ENCODE results near the gene UBXN2A.
"Not testable (repeated sequence)": the region's sequence is repeated elsewhere in the genome, so short reads cannot be mapped to it uniquely, and the experiment has no call there.

Gene UBXN2A

DNA sequence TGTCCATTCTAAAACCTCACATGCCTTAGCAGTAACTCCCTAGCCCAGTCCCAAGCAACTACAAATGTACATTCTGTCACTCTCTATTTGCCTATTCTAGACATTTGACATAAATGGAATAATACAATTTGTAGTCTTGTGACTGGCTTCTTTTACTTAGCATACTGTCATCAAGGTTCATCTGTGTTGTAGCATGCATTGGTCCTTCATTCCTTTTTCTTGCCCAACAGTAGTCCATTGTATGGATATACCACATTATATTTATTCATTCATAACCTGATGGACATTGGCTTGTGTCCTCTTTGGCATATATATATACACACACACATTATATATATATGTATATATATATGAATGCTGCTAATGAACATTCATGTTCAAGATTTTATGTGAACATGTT, 67.4 kb downstream of the UBXN2A start:
- no peak overlapping the region for H3K4me3 ChIP-seq (ENCODE audit: low read depth in 1 of 2, low read length in 2 of 2)
- peaks cover 16 to 24% of the 10 kb centered on the region in 2 donors for H3K27me3 ChIP-seq (ENCODE audit: control insufficient read depth in 1 of 2, insufficient read depth in 2 of 2, low read length in 2 of 2)

GRCh38 chr2:24008672-24009366, 68.6 kb downstream of the UBXN2A start:
- peaks cover 6% of the 10 kb centered on the region for H3K4me1 ChIP-seq (ENCODE audit: insufficient read depth, low read length)
- peaks cover 16 to 24% of the 10 kb centered on the region in 2 donors for H3K27me3 ChIP-seq (ENCODE audit: control insufficient read depth in 1 of 2, insufficient read depth in 2 of 2, low read length in 2 of 2)
- H3K9ac ChIP-seq (ENCODE audit: low read length) = no peak overlapping the region
- H3K36me3 ChIP-seq (ENCODE audit: insufficient read depth, low read length) = no peaks in the 10 kb centered on the region
- H3K4me3 ChIP-seq (ENCODE audit: low read depth in 1 of 2, low read length in 2 of 2) = no peak overlapping the region
- no peaks in the 10 kb centered on the region for H3K9me3 ChIP-seq (ENCODE audit: low read length)
- no peak overlapping the region for H3K27ac ChIP-seq (ENCODE audit: low read depth, low read length)

More for the DNA sequence above, 67.4 kb downstream of the UBXN2A start:
- H3K4me1 ChIP-seq (ENCODE audit: insufficient read depth, low read length) = peaks cover 6% of the 10 kb centered on the region
- H3K9ac ChIP-seq (ENCODE audit: low read length) = no peak overlapping the region
- H3K36me3 ChIP-seq (ENCODE audit: insufficient read depth, low read length) = no peaks in the 10 kb centered on the region
- H3K27ac ChIP-seq (ENCODE audit: low read depth, low read length) = no peak overlapping the region
- no peaks in the 10 kb centered on the region for H3K9me3 ChIP-seq (ENCODE audit: low read length)

- Histone ChIP-seq H3K4me3 (ENCODE audit: low read depth in 1 of 2, low read length in 2 of 2) (peak overlapping the region; percentile 18 to 45), H3K27ac (ENCODE audit: low read depth, low read length) (no peak overlapping the region), H3K9ac (ENCODE audit: low read length) (no peak overlapping the region), H3K36me3 (ENCODE audit: insufficient read depth, low read length) (no peaks in the 10 kb centered on the region), H3K27me3 (ENCODE audit: control insufficient read depth in 1 of 2, insufficient read depth in 2 of 2, low read length in 2 of 2) (peaks cover 16 to 24% of the 10 kb centered on the region in 2 donors), H3K4me1 (ENCODE audit: insufficient read depth, low read length) (peaks cover 6% of the 10 kb centered on the region), H3K9me3 (ENCODE audit: low read length) (no peaks in the 10 kb centered on the region)
These were observed 69.1 kb downstream of the UBXN2A start for GRCh38 chr2:24009367-24009679.

- H3K27ac ChIP-seq (ENCODE audit: low read depth, low read length) = no peak within 1 kb of the TSS
- peak within 1 kb of the TSS; percentile 18 to 45 for H3K4me3 ChIP-seq (ENCODE audit: low read depth in 1 of 2, low read length in 2 of 2)
- H3K36me3 ChIP-seq (ENCODE audit: insufficient read depth, low read length) = no peaks in the 10 kb centered on the region
- peaks cover 16 to 24% of the 10 kb centered on the region in 2 donors for H3K27me3 ChIP-seq (ENCODE audit: control insufficient read depth in 1 of 2, insufficient read depth in 2 of 2, low read length in 2 of 2)
- no peaks in the 10 kb centered on the region for H3K9me3 ChIP-seq (ENCODE audit: low read length)
- no peak within 1 kb of the TSS for H3K9ac ChIP-seq (ENCODE audit: low read length)
- H3K4me1 ChIP-seq (ENCODE audit: insufficient read depth, low read length) = peaks cover 6% of the 10 kb centered on the region
These were observed 69.6 kb downstream of the UBXN2A start, which contains the start of gene MFSD2B for GRCh38 chr2:24009680-24010476. Gene MFSD2B, plus strand, starts transcription at chr2:24010085. Its CDS starts 12 bp downstream, at chr2:24010097.

DNA sequence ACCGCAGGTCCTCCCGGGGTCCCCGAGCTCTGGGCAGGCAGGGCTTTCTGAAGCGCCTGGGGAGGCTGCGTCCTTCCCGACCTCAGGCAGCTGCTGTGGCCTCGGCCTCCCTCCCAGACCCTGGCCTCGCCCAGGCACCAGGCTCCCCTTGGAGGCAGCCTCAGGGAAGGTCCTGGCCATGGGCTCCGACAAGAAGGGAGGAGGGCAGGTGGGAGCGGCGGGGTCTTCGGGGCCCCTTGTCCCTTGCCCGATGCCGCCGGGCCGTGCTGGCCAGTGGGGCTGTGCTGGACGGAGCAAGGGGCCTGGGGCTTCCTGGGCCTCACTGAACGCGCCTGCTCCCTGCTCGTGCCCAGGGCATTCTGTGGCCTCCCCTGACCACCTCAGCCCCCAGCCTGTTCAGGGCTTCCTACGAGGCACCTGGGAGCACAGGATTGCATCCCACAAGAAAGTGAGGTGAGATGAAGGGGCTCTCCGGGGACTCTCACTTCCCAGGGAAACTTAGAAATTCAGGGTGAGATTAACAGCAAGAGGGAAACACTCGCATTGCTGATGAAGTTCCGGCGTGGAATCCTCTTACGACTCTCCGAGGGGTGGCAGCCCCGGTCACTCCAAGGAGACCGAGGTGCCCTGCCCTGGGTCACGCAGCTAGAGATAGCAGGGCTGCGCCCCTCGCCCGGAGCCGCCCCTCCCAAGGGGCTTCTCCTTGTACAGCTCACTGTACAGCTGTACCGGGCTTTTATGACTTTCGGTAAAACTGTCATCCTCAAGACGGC, 70.4 kb downstream of the UBXN2A start:
- Histone ChIP-seq H3K36me3 (ENCODE audit: insufficient read depth, low read length) (no peaks in the 10 kb centered on the region), H3K27me3 (ENCODE audit: control insufficient read depth in 1 of 2, insufficient read depth in 2 of 2, low read length in 2 of 2) (peaks cover 16 to 24% of the 10 kb centered on the region in 2 donors), H3K9ac (ENCODE audit: low read length) (no peak overlapping the region), H3K27ac (ENCODE audit: low read depth, low read length) (no peak overlapping the region), H3K9me3 (ENCODE audit: low read length) (no peaks in the 10 kb centered on the region), H3K4me1 (ENCODE audit: insufficient read depth, low read length) (peaks cover 6% of the 10 kb centered on the region), H3K4me3 (ENCODE audit: low read depth in 1 of 2, low read length in 2 of 2) (peak overlapping the region in 1 of 2 donors; percentile 45)

- Histone ChIP-seq H3K27ac (ENCODE audit: low read depth, low read length) (no peak overlapping the region), H3K27me3 (ENCODE audit: control insufficient read depth in 1 of 2, insufficient read depth in 2 of 2, low read length in 2 of 2) (peaks cover 16 to 24% of the 10 kb centered on the region in 2 donors), H3K4me1 (ENCODE audit: insufficient read depth, low read length) (peaks cover 6% of the 10 kb centered on the region), H3K36me3 (ENCODE audit: insufficient read depth, low read length) (no peaks in the 10 kb centered on the region), H3K4me3 (ENCODE audit: low read depth in 1 of 2, low read length in 2 of 2) (no peak overlapping the region), H3K9me3 (ENCODE audit: low read length) (no peaks in the 10 kb centered on the region), H3K9ac (ENCODE audit: low read length) (no peak overlapping the region)
These were observed 71.2 kb downstream of the UBXN2A start for GRCh38 chr2:24011250-24012104.

DNA sequence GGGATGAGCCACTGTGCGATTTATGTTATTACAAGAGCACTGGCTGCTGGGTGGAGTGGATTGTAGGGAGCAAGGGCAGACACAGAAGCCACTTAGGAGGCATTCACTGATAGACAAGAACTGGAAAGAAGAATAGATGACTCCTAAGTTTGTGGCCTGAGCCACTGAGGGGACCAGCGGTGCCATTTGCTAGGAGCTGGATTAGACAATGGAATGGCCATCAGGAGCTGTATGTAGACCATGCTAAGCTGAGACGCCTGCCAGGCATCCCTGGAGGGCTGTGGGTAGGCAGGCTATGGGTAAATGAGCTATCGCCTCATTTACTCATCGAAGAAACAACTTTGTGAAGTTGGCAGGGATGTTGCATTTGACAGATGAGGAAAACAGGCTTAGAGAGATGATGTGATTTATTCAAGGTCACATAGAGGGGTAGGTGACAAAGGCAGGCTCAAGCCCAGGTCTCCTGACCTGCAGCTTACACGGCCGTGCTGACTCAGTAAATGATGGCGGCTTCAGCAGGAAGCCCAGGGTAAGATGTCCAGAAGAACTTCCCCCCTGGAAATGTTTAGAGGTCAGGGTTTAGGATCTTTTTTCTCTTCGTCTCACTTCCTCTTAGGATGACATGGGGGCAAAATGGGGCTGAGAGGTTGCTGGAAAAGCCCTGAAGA, 72.4 kb downstream of the UBXN2A start:
- peaks cover 6% of the 10 kb centered on the region for H3K4me1 ChIP-seq (ENCODE audit: insufficient read depth, low read length)
- H3K9ac ChIP-seq (ENCODE audit: low read length) = no peak overlapping the region
- H3K27ac ChIP-seq (ENCODE audit: low read depth, low read length) = no peak overlapping the region
- H3K4me3 ChIP-seq (ENCODE audit: low read depth in 1 of 2, low read length in 2 of 2) = no peak overlapping the region
- H3K27me3 ChIP-seq (ENCODE audit: control insufficient read depth in 1 of 2, insufficient read depth in 2 of 2, low read length in 2 of 2) = peaks cover 16 to 24% of the 10 kb centered on the region in 2 donors
- H3K36me3 ChIP-seq (ENCODE audit: insufficient read depth, low read length) = no peaks in the 10 kb centered on the region
- no peaks in the 10 kb centered on the region for H3K9me3 ChIP-seq (ENCODE audit: low read length)

GRCh38 chr2:24014902-24015301, 74.6 kb downstream of the UBXN2A start:
- H3K27ac ChIP-seq (ENCODE audit: low read depth, low read length); H3K4me3 ChIP-seq (ENCODE audit: low read depth in 1 of 2, low read length in 2 of 2); H3K9me3 ChIP-seq (ENCODE audit: low read length); H3K36me3 ChIP-seq (ENCODE audit: insufficient read depth, low read length); H3K4me1 ChIP-seq (ENCODE audit: insufficient read depth, low read length); H3K9ac ChIP-seq (ENCODE audit: low read length): not testable (repeated sequence)
- peaks cover 16% of the 10 kb centered on the region in 2 donors for H3K27me3 ChIP-seq (ENCODE audit: control insufficient read depth in 1 of 2, insufficient read depth in 2 of 2, low read length in 2 of 2)

GRCh38 chr2:24015562-24016375, 75.5 kb downstream of the UBXN2A start:
- peaks cover 7 to 10% of the 10 kb centered on the region in 2 donors for H3K27me3 ChIP-seq (ENCODE audit: control insufficient read depth in 1 of 2, insufficient read depth in 2 of 2, low read length in 2 of 2)
- H3K4me1 ChIP-seq (ENCODE audit: insufficient read depth, low read length) = no peaks in the 10 kb centered on the region
- no peaks in the 10 kb centered on the region for H3K9me3 ChIP-seq (ENCODE audit: low read length)
- no peak overlapping the region for H3K27ac ChIP-seq (ENCODE audit: low read depth, low read length)
- no peaks in the 10 kb centered on the region for H3K36me3 ChIP-seq (ENCODE audit: insufficient read depth, low read length)
- H3K4me3 ChIP-seq (ENCODE audit: low read depth in 1 of 2, low read length in 2 of 2) = no peak overlapping the region
- no peak overlapping the region for H3K9ac ChIP-seq (ENCODE audit: low read length)

GRCh38 chr2:24016376-24016761, 76.1 kb downstream of the UBXN2A start:
- Histone ChIP-seq H3K36me3 (ENCODE audit: insufficient read depth, low read length) (no peaks in the 10 kb centered on the region), H3K27ac (ENCODE audit: low read depth, low read length) (no peak overlapping the region), H3K27me3 (ENCODE audit: control insufficient read depth in 1 of 2, insufficient read depth in 2 of 2, low read length in 2 of 2) (peaks cover 1 to 4% of the 10 kb centered on the region in 2 donors), H3K4me3 (ENCODE audit: low read depth in 1 of 2, low read length in 2 of 2) (no peak overlapping the region), H3K9me3 (ENCODE audit: low read length) (no peaks in the 10 kb centered on the region), H3K9ac (ENCODE audit: low read length) (no peak overlapping the region), H3K4me1 (ENCODE audit: insufficient read depth, low read length) (no peaks in the 10 kb centered on the region)
